ENCODE measurements around the gene GLCE. TPM values are rescaled to one million over a fixed set of nuclear protein-coding genes. Genes with fewer than 3 reads are reported as not detected.
A peak's percentile ranks its signal among the peaks of the same experiment; 100 is the strongest.

Gene GLCE
- total and polyA plus RNA-seq, 2 experiments from 2014 or later: 9.7 to 17.1 TPM

- Histone ChIP-seq H3K79me2 (ENCODE audit: insufficient read depth) (peaks cover 27% of the 10 kb centered on the region), H3K4me2 (ENCODE audit: unreplicated experiment) (peak overlapping the region; percentile 79), H3K9me3 (ENCODE audit: low read depth) (no peaks in the 10 kb centered on the region), H3F3A (ENCODE audit: insufficient read depth) (peaks cover 7% of the 10 kb centered on the region; the same call in 1 of the 2 replicates), H3K36me3 (ENCODE audit: low read depth) (no peaks in the 10 kb centered on the region), H4K20me1 (ENCODE audit: insufficient read depth) (no peaks in the 10 kb centered on the region), H3K4me1 (ENCODE audit: insufficient read depth) (peaks cover 8% of the 10 kb centered on the region), H2AFZ (peak overlapping the region; percentile 96), H3K27me3 (replicated peaks; ENCODE audit: insufficient read depth) (no peaks in the 10 kb centered on the region), H3K27ac (no peak overlapping the region), H3K9ac (peak overlapping the region; percentile 42; the same call in 1 of the 2 replicates), H3K4me3 (peak overlapping the region; percentile 91), H3K9me2 (ENCODE audit: insufficient read depth) (0 out of 2 replicates have a peak, but pooled peaks cover 7% of the 10 kb centered on the region)
- TF ChIP-seq EZH2phosphoT487 (IDR thresholded peaks at IDR 0.05; ENCODE audit: insufficient read depth, low read depth): no peak
- TF ChIP-seq EZH2 (IDR thresholded peaks at IDR 0.05; ENCODE audit: insufficient read depth, poor library complexity, severe bottlenecking): no peak
- WGBS, 2 experiments (ENCODE audit: low coverage in 1 of 2, low lambda C conversion rate in 2 of 2, missing lambda C conversion rate in 2 of 2): 24 to 31% methylated on average over 7 of the region's 7 CpGs
- DNase-seq: no peak
- in situ Hi-C loops (cut with MboI): no loop called here
Measured at GRCh38 chr15:69159805-69160140, 662 bp upstream of the GLCE start.

- Histone ChIP-seq H3K36me3 (ENCODE audit: low read depth) (no peaks in the 10 kb centered on the region), H2AFZ (peak overlapping the region; percentile 94), H3K9ac (peak overlapping the region; percentile 85), H3K9me2 (ENCODE audit: insufficient read depth) (no peaks in the 10 kb centered on the region), H3K4me1 (ENCODE audit: insufficient read depth) (no peaks in the 10 kb centered on the region), H3K4me3 (peak overlapping the region; percentile 91), H4K20me1 (ENCODE audit: insufficient read depth) (no peaks in the 10 kb centered on the region), H3K27me3 (replicated peaks; ENCODE audit: insufficient read depth) (no peaks in the 10 kb centered on the region), H3K27ac (no peak overlapping the region), H3K9me3 (ENCODE audit: low read depth) (no peaks in the 10 kb centered on the region), H3F3A (ENCODE audit: insufficient read depth) (0 out of 2 replicates have a peak, but pooled peaks cover 5% of the 10 kb centered on the region), H3K79me2 (ENCODE audit: insufficient read depth) (peaks cover 35% of the 10 kb centered on the region), H3K4me2 (ENCODE audit: unreplicated experiment) (peak overlapping the region; percentile 86)
- TF ChIP-seq EZH2phosphoT487 (IDR thresholded peaks at IDR 0.05; ENCODE audit: insufficient read depth, low read depth): no peak
- TF ChIP-seq EZH2 (IDR thresholded peaks at IDR 0.05; ENCODE audit: insufficient read depth, poor library complexity, severe bottlenecking): no peak
- WGBS, 2 experiments (ENCODE audit: low coverage in 1 of 2, low lambda C conversion rate in 2 of 2, missing lambda C conversion rate in 2 of 2): 1 to 2% methylated on average over 43 to 51 of the region's 51 CpGs
- in situ Hi-C loops (cut with MboI): no loop called here
- peak; percentile 56 for DNase-seq
Measured at GRCh38 chr15:69161079-69161877, 843 bp downstream of the GLCE start.

- in situ Hi-C loops (cut with MboI): no loop called here
- Histone ChIP-seq H3K4me1 (ENCODE audit: insufficient read depth) (no peaks in the 10 kb centered on the region), H2AFZ (peak overlapping the region; percentile 94), H3K27me3 (replicated peaks; ENCODE audit: insufficient read depth) (no peaks in the 10 kb centered on the region), H3K36me3 (ENCODE audit: low read depth) (no peaks in the 10 kb centered on the region), H3F3A (ENCODE audit: insufficient read depth) (0 out of 2 replicates have a peak, but pooled peaks cover 5% of the 10 kb centered on the region), H3K9me2 (ENCODE audit: insufficient read depth) (no peaks in the 10 kb centered on the region), H3K4me3 (peak overlapping the region; percentile 91), H3K27ac (no peak overlapping the region), H3K79me2 (ENCODE audit: insufficient read depth) (peaks cover 38% of the 10 kb centered on the region), H3K9me3 (ENCODE audit: low read depth) (no peaks in the 10 kb centered on the region), H4K20me1 (ENCODE audit: insufficient read depth) (no peaks in the 10 kb centered on the region), H3K9ac (peak overlapping the region; percentile 85), H3K4me2 (ENCODE audit: unreplicated experiment) (peak overlapping the region; percentile 86)
- no peak for DNase-seq
- no peak for TF ChIP-seq EZH2phosphoT487 (IDR thresholded peaks at IDR 0.05; ENCODE audit: insufficient read depth, low read depth)
- no peak for TF ChIP-seq EZH2 (IDR thresholded peaks at IDR 0.05; ENCODE audit: insufficient read depth, poor library complexity, severe bottlenecking)
- 26 to 27% methylated on average over 5 of the region's 5 CpGs for WGBS, 2 experiments (ENCODE audit: low coverage in 1 of 2, low lambda C conversion rate in 2 of 2, missing lambda C conversion rate in 2 of 2)
Measured at GRCh38 chr15:69161878-69162213, 1.4 kb downstream of the GLCE start.

- no peak for TF ChIP-seq EZH2phosphoT487 (IDR thresholded peaks at IDR 0.05; ENCODE audit: insufficient read depth, low read depth)
- no peak for TF ChIP-seq EZH2 (IDR thresholded peaks at IDR 0.05; ENCODE audit: insufficient read depth, poor library complexity, severe bottlenecking)
Measured at GRCh38 chr15:69163141-69163669, 2.8 kb downstream of the GLCE start.

More at GRCh38 chr15:69163141-69163669, 2.8 kb downstream of the GLCE start:
- in situ Hi-C loops (cut with MboI): no loop called here
- H4K20me1 ChIP-seq (ENCODE audit: insufficient read depth): no peaks in the 10 kb centered on the region
- H3K36me3 ChIP-seq (ENCODE audit: low read depth): no peaks in the 10 kb centered on the region
- H3K27me3 ChIP-seq (replicated peaks; ENCODE audit: insufficient read depth): no peaks in the 10 kb centered on the region
- no peak overlapping the region for H2AFZ ChIP-seq
- H3F3A ChIP-seq (ENCODE audit: insufficient read depth): 0 out of 2 replicates have a peak, but pooled peaks cover 5% of the 10 kb centered on the region
- no peaks in the 10 kb centered on the region for H3K4me1 ChIP-seq (ENCODE audit: insufficient read depth)
- 98 to 99% methylated on average over 3 of the region's 3 CpGs for WGBS, 2 experiments (ENCODE audit: low coverage in 1 of 2, low lambda C conversion rate in 2 of 2, missing lambda C conversion rate in 2 of 2)
- peaks cover 52% of the 10 kb centered on the region for H3K79me2 ChIP-seq (ENCODE audit: insufficient read depth)
- no peak overlapping the region for H3K4me2 ChIP-seq (ENCODE audit: unreplicated experiment)
- H3K4me3 ChIP-seq: no peak overlapping the region
- no peak overlapping the region for H3K9ac ChIP-seq
- no peak for DNase-seq
- no peaks in the 10 kb centered on the region for H3K9me3 ChIP-seq (ENCODE audit: low read depth)
- H3K27ac ChIP-seq: no peak overlapping the region
- no peaks in the 10 kb centered on the region for H3K9me2 ChIP-seq (ENCODE audit: insufficient read depth)

All from GM23248 (cell line).